ENCODE data around the gene ITPRID2.

Gene ITPRID2

GRCh38 chr2:181937473-181937872 is 45.9 kb downstream of the ITPRID2 start:
- H3K27ac ChIP-seq = no peak overlapping the region
- no peak for TF ChIP-seq CTCF (IDR thresholded peaks at IDR 0.05)
- no peak for TF ChIP-seq ZFX (IDR thresholded peaks at IDR 0.05; ENCODE audit: borderline replicate concordance)

DNA sequence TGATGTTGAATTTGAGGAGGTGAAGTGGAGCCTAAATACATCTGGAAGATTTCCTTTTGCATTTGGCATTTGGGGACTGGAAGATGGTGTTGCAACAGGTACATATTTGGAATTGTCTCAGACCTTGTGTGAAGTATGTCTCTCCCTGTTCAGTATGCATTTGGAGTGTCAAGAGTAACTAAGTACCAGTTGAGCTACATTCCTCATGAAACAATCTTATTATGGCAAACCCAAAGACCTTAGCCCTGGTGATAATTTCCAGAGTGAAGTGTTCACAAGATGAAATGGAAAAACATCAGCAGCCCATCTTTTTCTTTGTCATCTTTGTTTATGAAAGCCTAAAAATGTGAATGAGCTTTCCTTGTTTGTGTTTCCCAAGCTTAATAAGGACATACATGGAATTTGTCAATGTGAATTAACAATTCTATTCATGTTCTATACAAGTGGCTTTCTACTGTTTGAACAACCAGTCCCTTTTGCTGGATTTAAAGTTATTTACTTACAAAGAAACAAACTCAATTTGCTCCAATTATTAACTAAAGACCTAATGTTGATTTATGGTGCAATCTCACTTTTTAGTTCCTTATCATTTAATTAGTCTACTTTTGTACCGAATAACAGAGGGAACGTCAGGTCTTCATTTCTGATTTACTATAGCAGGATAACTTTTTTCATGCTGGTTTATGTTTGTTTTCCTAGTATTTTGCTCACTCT is 52.0 kb downstream of the ITPRID2 start:
- H3K27ac ChIP-seq = no peak overlapping the region
- no peak for TF ChIP-seq CTCF (IDR thresholded peaks at IDR 0.05)

GRCh38 chr2:181944164-181944913 is 52.8 kb downstream of the ITPRID2 start:
- no peak overlapping the region for H3K27ac ChIP-seq

GRCh38 chr2:181944914-181945291 is 53.4 kb downstream of the ITPRID2 start:
- no peak overlapping the region for H3K27ac ChIP-seq
- TF ChIP-seq CTCF (IDR thresholded peaks at IDR 0.05) = no peak
- no peak for TF ChIP-seq ZFX (IDR thresholded peaks at IDR 0.05; ENCODE audit: borderline replicate concordance)

More at GRCh38 chr2:181944164-181944913, 52.8 kb downstream of the ITPRID2 start:
- TF ChIP-seq ZFX (IDR thresholded peaks at IDR 0.05; ENCODE audit: borderline replicate concordance) (no peak), CTCF (IDR thresholded peaks at IDR 0.05) (no peak)

DNA sequence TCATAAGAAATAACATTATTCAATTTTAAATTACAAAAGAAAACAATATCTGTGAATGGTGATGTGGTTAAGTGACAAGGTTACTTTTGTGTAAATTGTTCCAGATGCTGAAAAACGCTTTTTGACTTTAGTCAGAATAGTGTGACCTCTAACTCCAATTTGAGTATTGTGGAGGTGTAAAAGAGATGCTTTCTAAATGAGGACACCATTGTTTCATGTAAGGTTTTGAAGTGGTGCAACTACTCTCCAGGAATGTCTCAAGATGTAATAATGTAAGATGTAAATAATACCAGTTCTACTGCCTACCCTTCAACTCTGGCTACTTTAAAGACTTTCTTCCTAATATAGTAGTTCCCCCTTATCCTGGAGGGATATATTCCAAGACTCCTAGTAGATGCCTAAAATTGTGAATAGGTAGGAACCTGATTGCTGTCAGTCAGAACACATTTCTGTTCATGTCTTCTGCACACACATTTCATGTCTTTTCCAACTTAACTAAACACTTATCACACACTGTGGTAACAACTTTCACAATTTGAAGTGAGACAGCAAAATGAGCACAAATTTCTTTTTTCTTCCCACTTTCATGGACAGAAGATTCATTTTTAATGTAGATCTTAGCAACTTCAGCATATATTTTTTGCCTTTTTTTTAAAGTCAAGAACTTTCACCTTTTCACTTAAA is 55.1 kb downstream of the ITPRID2 start:
- no peak overlapping the region for H3K27ac ChIP-seq
- TF ChIP-seq CTCF (IDR thresholded peaks at IDR 0.05) (no peak), ZFX (IDR thresholded peaks at IDR 0.05; ENCODE audit: borderline replicate concordance) (no peak)

DNA sequence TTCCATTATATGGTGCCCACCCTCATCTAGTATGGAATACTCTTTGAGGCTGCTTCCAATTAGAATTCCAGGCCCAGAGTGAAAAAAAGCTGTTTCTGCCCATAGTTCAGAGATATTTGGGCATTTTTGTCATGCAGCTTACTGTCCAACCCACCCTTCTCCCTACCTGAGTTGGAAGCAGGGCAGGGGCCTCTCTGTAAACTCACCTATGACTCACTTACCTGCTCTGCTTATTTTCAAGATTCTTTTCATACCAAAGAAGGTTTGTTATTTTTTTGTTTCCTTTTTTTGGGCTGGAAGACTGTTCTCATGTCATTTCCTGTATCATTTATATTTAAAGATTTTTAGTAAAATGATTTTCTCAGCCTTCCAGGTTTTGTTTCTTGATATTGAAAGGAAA is 55.7 kb downstream of the ITPRID2 start:
- H3K27ac ChIP-seq = no peak overlapping the region

More for the DNA sequence above, 55.7 kb downstream of the ITPRID2 start:
- TF ChIP-seq CTCF (IDR thresholded peaks at IDR 0.05) = no peak
- no peak for TF ChIP-seq ZFX (IDR thresholded peaks at IDR 0.05; ENCODE audit: borderline replicate concordance)

Data from 22Rv1 (cell line).